ENCODE data around the gene RAC2.
A peak's percentile ranks its signal among the peaks of the same experiment; 100 is the strongest.

RAC2 gene

DNA sequence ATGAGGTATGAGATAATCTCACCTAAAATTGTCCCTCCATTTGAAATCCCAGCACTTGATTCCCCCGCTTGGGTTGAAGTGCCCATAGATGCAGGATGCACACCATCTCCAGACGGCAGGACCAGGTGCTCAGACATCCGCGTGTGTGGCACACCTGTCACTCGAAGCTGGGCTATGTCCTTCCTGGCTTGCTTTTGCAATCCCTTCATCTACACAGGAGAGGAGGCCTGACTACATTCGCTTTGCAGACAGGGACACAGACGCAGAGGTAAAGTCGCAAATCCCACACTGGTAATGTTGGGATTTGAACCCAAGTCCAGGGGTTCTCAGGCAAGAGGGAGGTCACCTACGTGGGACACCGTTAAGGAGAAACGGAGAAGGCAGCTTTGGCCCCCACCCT, 31.1 kb upstream of the RAC2 start:
- DNase-seq (ENCODE audit: insufficient read length) (no peak), FAIRE-seq (peak; percentile 83)
- TF ChIP-seq TAF1 (IDR thresholded peaks at IDR 0.05; ENCODE audit: borderline replicate concordance, low read depth, low read length) (no peak), POLR2AphosphoS5 (IDR thresholded peaks at IDR 0.05; ENCODE audit: low read depth, low read length) (no peak), POLR2A (IDR thresholded peaks at IDR 0.05; ENCODE audit: low read depth, low read length) (no peak)

- no peak for TF ChIP-seq POLR2AphosphoS5 (IDR thresholded peaks at IDR 0.05; ENCODE audit: low read depth, low read length)
- TF ChIP-seq TAF1 (IDR thresholded peaks at IDR 0.05; ENCODE audit: borderline replicate concordance, low read depth, low read length) = no peak
- TF ChIP-seq POLR2A (IDR thresholded peaks at IDR 0.05; ENCODE audit: low read depth, low read length) = no peak
- DNase-seq (ENCODE audit: insufficient read length) (no peak), FAIRE-seq (no peak)
These were observed 30.4 kb upstream of the RAC2 start for GRCh38 chr22:37274380-37274862.

DNA sequence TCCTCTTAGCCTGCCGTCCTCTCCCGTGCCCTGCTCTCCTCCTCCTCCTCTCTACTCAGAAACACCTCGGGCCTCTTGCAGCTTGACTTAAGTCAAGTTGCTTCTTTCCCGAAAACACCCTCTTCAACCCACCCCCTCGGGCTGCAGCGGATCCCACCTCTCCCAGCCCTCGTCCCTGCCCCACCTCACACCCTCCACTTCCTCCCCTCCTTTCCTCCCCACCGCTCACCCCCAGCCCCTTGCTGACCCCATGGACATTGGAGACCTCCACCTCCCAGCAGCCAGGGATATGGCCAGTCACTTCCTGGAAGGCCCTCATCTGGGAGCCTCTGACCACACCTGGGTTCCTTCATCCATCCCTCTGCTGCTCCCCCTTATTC, 29.8 kb upstream of the RAC2 start:
- FAIRE-seq (no peak), DNase-seq (ENCODE audit: insufficient read length) (no peak)
- no peak for TF ChIP-seq POLR2AphosphoS5 (IDR thresholded peaks at IDR 0.05; ENCODE audit: low read depth, low read length)
- TF ChIP-seq POLR2A (IDR thresholded peaks at IDR 0.05; ENCODE audit: low read depth, low read length) = no peak
- TF ChIP-seq TAF1 (IDR thresholded peaks at IDR 0.05; ENCODE audit: borderline replicate concordance, low read depth, low read length) = no peak

- FAIRE-seq (peak; percentile 87), DNase-seq (ENCODE audit: insufficient read length) (no peak)
- TF ChIP-seq TAF1 (IDR thresholded peaks at IDR 0.05; ENCODE audit: borderline replicate concordance, low read depth, low read length) (no peak), POLR2AphosphoS5 (IDR thresholded peaks at IDR 0.05; ENCODE audit: low read depth, low read length) (no peak), POLR2A (IDR thresholded peaks at IDR 0.05; ENCODE audit: low read depth, low read length) (no peak)
These were observed 29.2 kb upstream of the RAC2 start for GRCh38 chr22:37273126-37273845.

DNA sequence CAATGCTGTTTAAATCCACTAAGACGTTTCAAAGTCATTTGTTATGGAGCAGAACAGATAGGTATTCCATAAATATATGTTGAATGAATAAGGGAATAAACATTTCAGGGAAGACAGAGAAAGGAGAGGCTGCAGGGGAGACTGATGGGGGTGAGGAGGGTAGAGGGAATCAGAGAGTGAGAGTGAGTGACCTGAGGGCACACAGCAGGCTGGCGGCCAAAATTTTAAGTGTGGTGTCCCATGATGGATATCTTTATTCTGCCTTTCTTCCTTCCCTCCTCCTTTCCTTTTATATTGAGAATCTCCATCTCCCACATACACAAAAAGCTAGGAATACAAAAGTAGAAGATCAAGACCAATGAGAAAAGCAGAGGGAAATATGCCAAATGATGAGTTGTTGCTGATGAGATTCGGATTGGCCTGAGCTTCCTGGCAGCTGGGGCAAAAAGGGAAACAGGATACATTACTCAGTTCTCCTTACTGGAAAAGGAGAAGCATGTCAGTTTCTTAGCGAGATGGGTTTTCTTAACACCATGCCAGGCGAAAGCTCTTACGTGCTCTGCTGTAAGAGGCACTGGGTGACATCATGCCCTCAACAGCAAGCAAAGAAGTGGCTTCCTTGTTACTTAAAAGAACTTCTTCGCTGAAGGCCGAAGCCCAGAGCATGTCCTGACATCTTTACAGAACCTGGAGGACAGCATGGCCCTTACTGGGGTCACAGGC, 27.0 kb upstream of the RAC2 start:
- DNase-seq (ENCODE audit: insufficient read length) (no peak), FAIRE-seq (no peak)
- TF ChIP-seq TAF1 (IDR thresholded peaks at IDR 0.05; ENCODE audit: borderline replicate concordance, low read depth, low read length) = no peak
- no peak for TF ChIP-seq POLR2A (IDR thresholded peaks at IDR 0.05; ENCODE audit: low read depth, low read length)
- TF ChIP-seq POLR2AphosphoS5 (IDR thresholded peaks at IDR 0.05; ENCODE audit: low read depth, low read length) = no peak

- DNase-seq (ENCODE audit: insufficient read length) = no peak
- FAIRE-seq = no peak
- TF ChIP-seq POLR2A (IDR thresholded peaks at IDR 0.05; ENCODE audit: low read depth, low read length) (no peak), TAF1 (IDR thresholded peaks at IDR 0.05; ENCODE audit: borderline replicate concordance, low read depth, low read length) (no peak), POLR2AphosphoS5 (IDR thresholded peaks at IDR 0.05; ENCODE audit: low read depth, low read length) (no peak)
These were observed 26.0 kb upstream of the RAC2 start for GRCh38 chr22:37269936-37270678.

DNA sequence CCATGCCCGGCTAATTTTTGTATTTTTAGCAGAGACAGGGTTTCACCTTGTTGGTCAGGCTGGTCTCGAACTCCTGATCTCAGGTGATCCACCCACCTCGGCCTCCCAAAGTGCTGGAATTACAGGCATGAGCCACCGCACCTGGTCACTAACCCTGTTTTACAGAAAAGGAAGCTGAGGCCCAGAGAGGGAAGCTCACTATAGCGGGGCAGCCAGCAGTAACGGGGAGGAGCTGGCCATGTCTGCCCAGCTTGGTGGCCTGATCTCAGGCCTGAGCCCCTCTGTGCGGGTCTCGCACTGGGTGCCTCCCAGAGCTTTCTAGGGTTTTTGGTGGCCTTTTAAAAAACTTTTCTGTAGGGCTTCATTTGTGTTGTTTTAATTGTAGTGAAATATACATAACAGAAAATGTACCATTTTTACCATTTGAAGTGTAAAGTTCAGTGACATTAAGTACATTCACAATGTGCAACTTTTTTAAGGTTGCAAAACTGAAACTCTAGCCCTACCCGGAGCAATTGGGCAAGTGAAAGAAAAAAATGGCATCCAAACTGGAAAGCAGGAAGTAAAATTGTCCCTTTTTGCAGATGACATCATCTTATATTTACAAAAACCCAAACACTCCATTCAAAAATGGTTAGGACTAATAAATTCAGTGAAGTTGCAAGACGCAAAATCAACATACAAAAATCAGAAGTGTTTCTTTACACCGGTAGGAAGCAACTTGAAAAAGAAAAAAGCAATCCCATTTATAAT, 23.8 kb upstream of the RAC2 start:
- DNase-seq (ENCODE audit: insufficient read length) (no peak), FAIRE-seq (peak; percentile 24)
- TF ChIP-seq TAF1 (IDR thresholded peaks at IDR 0.05; ENCODE audit: borderline replicate concordance, low read depth, low read length) (no peak), POLR2AphosphoS5 (IDR thresholded peaks at IDR 0.05; ENCODE audit: low read depth, low read length) (no peak), POLR2A (IDR thresholded peaks at IDR 0.05; ENCODE audit: low read depth, low read length) (no peak)

DNA sequence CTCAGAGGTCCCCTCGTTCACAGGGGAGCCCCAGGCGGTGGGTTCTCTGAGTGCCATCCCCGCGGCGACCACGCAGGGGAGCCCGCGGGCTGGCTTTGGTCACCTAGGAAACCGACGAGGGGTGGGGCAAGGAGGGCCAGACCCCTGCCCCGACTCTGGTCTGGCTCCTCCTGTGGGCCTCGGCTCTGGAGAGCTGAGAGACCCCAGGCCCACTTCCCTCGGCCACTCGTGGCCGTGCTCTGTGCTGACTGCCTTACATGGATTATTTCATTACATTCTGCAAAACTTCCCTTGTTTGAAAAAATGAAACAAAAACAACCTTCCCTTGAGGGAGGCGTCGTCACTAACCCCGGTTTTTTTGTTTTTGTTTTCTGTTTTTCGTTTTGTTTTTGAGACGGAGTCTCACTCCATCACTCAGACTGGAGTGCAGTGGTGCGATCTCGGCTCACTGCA, 23.1 kb upstream of the RAC2 start:
- TF ChIP-seq POLR2A (IDR thresholded peaks at IDR 0.05; ENCODE audit: low read depth, low read length) (no peak), POLR2AphosphoS5 (IDR thresholded peaks at IDR 0.05; ENCODE audit: low read depth, low read length) (no peak), TAF1 (IDR thresholded peaks at IDR 0.05; ENCODE audit: borderline replicate concordance, low read depth, low read length) (no peak)
- FAIRE-seq = peak; percentile 89
- peak; percentile 72 for DNase-seq (ENCODE audit: insufficient read length)

DNA sequence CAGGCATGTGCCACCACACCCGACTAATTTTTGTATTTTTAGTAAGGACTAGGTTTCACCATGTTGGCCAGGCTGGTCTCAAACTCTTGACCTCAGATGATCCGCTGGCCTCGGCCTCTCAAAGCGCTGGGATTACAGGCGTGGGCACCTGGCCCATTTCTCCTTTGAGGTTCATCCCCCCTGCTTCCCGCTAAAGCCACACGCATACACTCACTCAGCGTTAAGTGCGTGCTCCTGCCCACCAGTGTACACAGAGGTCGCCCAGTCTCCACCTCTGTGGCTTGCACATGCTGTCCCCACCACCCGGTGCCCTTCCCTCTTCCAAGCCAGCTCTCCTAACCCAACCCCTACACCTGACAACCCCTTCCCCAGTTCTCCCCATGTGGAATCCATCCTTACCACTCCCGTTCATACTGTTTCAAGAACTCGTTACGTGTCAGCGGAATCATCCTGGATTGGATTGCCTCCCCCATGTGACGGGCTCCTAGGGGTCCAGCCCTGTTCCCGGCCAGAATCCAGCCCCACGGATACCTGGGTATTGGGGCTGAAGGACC, 22.6 kb upstream of the RAC2 start:
- DNase-seq (ENCODE audit: insufficient read length) = no peak
- TF ChIP-seq POLR2A (IDR thresholded peaks at IDR 0.05; ENCODE audit: low read depth, low read length) (no peak), POLR2AphosphoS5 (IDR thresholded peaks at IDR 0.05; ENCODE audit: low read depth, low read length) (no peak), TAF1 (IDR thresholded peaks at IDR 0.05; ENCODE audit: borderline replicate concordance, low read depth, low read length) (no peak)
- FAIRE-seq = no peak

DNA sequence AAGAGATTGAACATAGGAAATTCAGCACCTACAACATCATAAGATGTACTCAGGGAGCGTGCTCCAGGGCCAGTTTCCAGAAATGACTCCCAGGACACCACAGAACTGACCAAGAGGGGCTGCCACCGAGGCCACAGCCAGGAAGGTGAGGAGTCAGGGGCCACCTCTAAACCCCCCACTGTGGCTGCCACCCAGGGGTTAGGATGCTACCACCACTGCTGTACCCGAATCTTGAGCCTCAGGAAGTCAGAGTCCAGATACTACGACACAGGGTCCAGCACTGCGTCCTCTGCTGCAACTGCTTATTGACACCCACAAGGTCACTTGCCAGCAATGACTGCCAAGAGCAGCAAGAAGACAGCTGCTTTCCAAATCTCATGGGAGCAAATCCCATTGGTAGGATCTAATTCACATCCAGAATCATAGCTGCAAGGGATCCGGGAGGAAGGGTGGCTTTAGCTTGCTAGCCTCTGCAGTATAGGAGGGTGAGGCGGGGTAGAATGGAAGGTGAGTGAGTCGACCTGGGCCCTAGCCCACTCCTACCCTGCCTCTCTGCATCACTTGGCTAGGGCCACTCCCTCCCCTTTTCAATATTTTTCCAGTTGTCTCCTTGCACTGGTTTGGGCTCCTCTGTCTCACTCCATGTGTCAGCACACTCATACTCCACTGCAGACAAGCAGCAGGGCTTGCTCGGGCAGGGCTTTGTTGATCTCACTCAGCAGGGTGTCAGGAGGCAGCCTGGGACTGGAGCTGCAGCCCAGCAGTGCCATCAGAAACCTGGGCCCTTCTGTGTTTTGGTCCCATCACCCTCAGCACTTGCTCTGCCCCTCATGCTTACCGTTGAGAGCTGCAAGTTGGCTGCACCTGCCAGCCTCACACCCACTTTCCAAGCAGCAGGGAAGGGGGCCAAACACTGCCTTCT, 20.2 kb upstream of the RAC2 start:
- TF ChIP-seq POLR2AphosphoS5 (IDR thresholded peaks at IDR 0.05; ENCODE audit: low read depth, low read length) = no peak
- no peak for TF ChIP-seq POLR2A (IDR thresholded peaks at IDR 0.05; ENCODE audit: low read depth, low read length)
- no peak for TF ChIP-seq TAF1 (IDR thresholded peaks at IDR 0.05; ENCODE audit: borderline replicate concordance, low read depth, low read length)
- DNase-seq (ENCODE audit: insufficient read length) (no peak), FAIRE-seq (no peak)
